Loucy (cell line): ENCODE measurements around the gene CEP57L1.

Experiments used
- H2AFZ ChIP-seq: fragments of 200-600 bp; sonication (generic); 2 replicates; pipeline ENCODE4 v1.6.0; 2016; ENCODE audit warnings: antibody characterized with exemption, mild to moderate bottlenecking, low read length, moderate library complexity
- H3F3A ChIP-seq: fragments of 200-600 bp; 2 replicates; pipeline ENCODE4 v1.6.0; 2016; ENCODE audit warnings: antibody characterized with exemption, low read depth, mild to moderate bottlenecking
- H3K27me3 ChIP-seq: fragments of 200-600 bp; sonication (generic); 2 replicates; pipeline ENCODE4 v1.6.1; 2014; ENCODE audit warnings: low read length, mild to moderate bottlenecking; ENCODE audit not compliant: insufficient read depth, poor library complexity, severe bottlenecking
- H3K36me3 ChIP-seq: fragments of 200-600 bp; sonication (generic); 2 replicates; pipeline ENCODE4 v1.6.1; 2016; ENCODE audit warnings: low read length; ENCODE audit not compliant: insufficient read depth
- H3K4me1 ChIP-seq: fragments of 200-600 bp; sonication (generic); 2 replicates; pipeline ENCODE4 v1.5.1; 2014; ENCODE audit warnings: low read length, mild to moderate bottlenecking; ENCODE audit not compliant: insufficient read depth, poor library complexity, severe bottlenecking
- H3K4me2 ChIP-seq: fragments of 200-600 bp; sonication (generic); 2 replicates; pipeline ENCODE4 v1.6.0; 2014; ENCODE audit warnings: antibody characterized with exemption, low read length, low read depth, mild to moderate bottlenecking; ENCODE audit not compliant: poor library complexity, severe bottlenecking
- H3K4me3 ChIP-seq: fragments of 200-600 bp; sonication (generic); 2 replicates; pipeline ENCODE4 v1.5.1; 2014; ENCODE audit warnings: low read length, mild to moderate bottlenecking, mixed read lengths; ENCODE audit not compliant: poor library complexity, severe bottlenecking
- H3K79me2 ChIP-seq: fragments of 200-600 bp; sonication (generic); 2 replicates; pipeline ENCODE4 v1.6.1; 2014; ENCODE audit warnings: low read length; ENCODE audit not compliant: insufficient read depth
- H3K9ac ChIP-seq: fragments of 200-600 bp; sonication (generic); 2 replicates; pipeline ENCODE4 v1.6.0; 2014; ENCODE audit warnings: mild to moderate bottlenecking, low read depth, low read length, moderate library complexity; ENCODE audit not compliant: poor library complexity, severe bottlenecking
- H3K9me2 ChIP-seq: fragments of 200-600 bp; sonication (generic); replicated peaks from 2 replicates; pipeline ENCODE4 v1.6.1; 2016; ENCODE audit warnings: low read depth, low read length, mixed read lengths
- H3K9me3 ChIP-seq: fragments of 200-600 bp; sonication (generic); 2 replicates; pipeline ENCODE4 v1.6.1; 2014; ENCODE audit warnings: mild to moderate bottlenecking, antibody characterized with exemption, low read length, low read depth; ENCODE audit not compliant: insufficient read depth
- H4K20me1 ChIP-seq: fragments of 200-600 bp; sonication (generic); 2 replicates; pipeline ENCODE4 v1.6.0; 2014; ENCODE audit warnings: antibody characterized with exemption, low read length, mild to moderate bottlenecking; ENCODE audit not compliant: insufficient read depth, poor library complexity, severe bottlenecking
- EZH2phosphoT487 ChIP-seq: fragments of 200-600 bp; IDR thresholded peaks from 2 replicates; pipeline ENCODE4 v1.6.1; 2018; ENCODE audit warnings: antibody characterized with exemption, mild to moderate bottlenecking, moderate library complexity, borderline replicate concordance
- TF ChIP-seq, protein P1 (sequence below): fragments of 200-600 bp; sonication (generic); conservative IDR thresholded peaks from 2 replicates; pipeline ENCODE4 v1.5.1; 2014; ENCODE audit warnings: mild to moderate bottlenecking, antibody characterized with exemption, low read length

CEP57L1 gene

DNA sequence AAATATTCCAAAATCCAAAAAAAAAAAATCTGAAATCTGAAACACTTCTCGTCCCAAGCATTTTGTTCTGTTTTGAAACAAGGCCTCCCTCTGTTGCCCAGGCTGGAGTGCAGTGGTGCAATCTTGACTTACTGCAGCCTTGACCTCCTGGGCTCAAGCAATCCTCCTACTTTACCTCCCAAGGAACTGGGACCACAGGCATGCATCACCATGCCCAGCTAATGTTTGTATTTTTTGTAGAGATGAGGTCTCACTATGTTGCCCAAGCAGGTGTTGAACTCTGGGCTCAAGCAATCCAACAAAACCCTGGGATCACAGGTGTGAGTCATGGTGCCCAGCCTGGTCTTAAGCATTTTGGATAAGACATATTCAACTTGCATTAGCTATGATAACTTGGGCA is 14.3 kb upstream of the CEP57L1 start:
- peak overlapping the region; percentile 9 for H3K4me2 ChIP-seq

DNA sequence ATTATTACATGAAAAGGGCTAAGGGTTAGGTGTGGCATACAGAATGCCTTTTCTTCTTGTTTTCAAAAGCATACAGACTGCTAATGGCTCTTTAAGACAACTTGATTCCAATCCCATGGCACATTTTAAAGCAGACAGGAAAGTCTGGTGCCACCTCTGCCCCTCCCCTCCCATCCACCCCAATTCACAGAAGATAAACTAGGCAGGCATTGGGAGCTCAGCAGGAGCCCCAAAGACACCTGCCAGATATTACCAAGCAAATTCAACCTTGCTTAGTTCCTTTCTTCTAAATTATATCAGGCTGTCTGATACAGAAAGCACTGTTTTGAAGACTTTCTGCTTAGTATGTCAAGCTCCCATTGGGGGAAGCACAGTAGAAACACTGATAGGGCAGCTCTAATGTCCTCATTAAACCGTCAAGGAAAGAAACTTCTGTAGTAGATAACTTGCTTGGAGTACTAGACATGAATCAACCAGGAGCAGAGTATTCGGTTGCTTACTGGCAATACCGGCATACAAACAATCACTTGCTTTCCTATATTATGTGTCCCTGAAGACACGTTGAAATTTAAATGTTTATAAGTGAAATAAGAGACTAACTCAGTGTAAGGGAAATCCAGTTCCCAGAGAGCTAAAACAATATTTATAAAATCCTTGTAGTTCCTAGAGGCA is 13.7 kb upstream of the CEP57L1 start:
- H3K4me1 ChIP-seq: peaks cover 49% of the 10 kb centered on the region
- H2AFZ ChIP-seq: no peak overlapping the region
- H3K9me3 ChIP-seq: no peaks in the 10 kb centered on the region
- H3K9me2 ChIP-seq: no peaks in the 10 kb centered on the region
- H3K9ac ChIP-seq: no peak overlapping the region
- no peaks in the 10 kb centered on the region for H3K36me3 ChIP-seq
- no peaks in the 10 kb centered on the region for H3F3A ChIP-seq
- no peak overlapping the region for H3K4me3 ChIP-seq
- no peaks in the 10 kb centered on the region for H4K20me1 ChIP-seq
- no peak for TF ChIP-seq EZH2phosphoT487
- TF ChIP-seq, protein P1, sequence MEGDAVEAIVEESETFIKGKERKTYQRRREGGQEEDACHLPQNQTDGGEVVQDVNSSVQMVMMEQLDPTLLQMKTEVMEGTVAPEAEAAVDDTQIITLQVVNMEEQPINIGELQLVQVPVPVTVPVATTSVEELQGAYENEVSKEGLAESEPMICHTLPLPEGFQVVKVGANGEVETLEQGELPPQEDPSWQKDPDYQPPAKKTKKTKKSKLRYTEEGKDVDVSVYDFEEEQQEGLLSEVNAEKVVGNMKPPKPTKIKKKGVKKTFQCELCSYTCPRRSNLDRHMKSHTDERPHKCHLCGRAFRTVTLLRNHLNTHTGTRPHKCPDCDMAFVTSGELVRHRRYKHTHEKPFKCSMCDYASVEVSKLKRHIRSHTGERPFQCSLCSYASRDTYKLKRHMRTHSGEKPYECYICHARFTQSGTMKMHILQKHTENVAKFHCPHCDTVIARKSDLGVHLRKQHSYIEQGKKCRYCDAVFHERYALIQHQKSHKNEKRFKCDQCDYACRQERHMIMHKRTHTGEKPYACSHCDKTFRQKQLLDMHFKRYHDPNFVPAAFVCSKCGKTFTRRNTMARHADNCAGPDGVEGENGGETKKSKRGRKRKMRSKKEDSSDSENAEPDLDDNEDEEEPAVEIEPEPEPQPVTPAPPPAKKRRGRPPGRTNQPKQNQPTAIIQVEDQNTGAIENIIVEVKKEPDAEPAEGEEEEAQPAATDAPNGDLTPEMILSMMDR: no peak
- peak overlapping the region; percentile 9 for H3K4me2 ChIP-seq
- peaks cover 16% of the 10 kb centered on the region; the same call in 1 of the 2 replicates for H3K79me2 ChIP-seq
- H3K27me3 ChIP-seq: no peaks in the 10 kb centered on the region

More for the DNA sequence above, 14.3 kb upstream of the CEP57L1 start:
- Histone ChIP-seq H3K4me3 (no peak overlapping the region), H3K9me3 (no peaks in the 10 kb centered on the region), H3K9ac (no peak overlapping the region), H3F3A (no peaks in the 10 kb centered on the region), H2AFZ (no peak overlapping the region), H3K27me3 (no peaks in the 10 kb centered on the region), H3K79me2 (peaks cover 16% of the 10 kb centered on the region; the same call in 1 of the 2 replicates), H3K4me1 (peaks cover 55% of the 10 kb centered on the region), H3K36me3 (no peaks in the 10 kb centered on the region), H4K20me1 (no peaks in the 10 kb centered on the region), H3K9me2 (no peaks in the 10 kb centered on the region)
- no peak for TF ChIP-seq EZH2phosphoT487
- TF ChIP-seq, protein P1: no peak

GRCh38 chr6:109082188-109082577 is 13.1 kb upstream of the CEP57L1 start:
- Histone ChIP-seq H3K79me2 (peaks cover 16% of the 10 kb centered on the region; the same call in 1 of the 2 replicates), H3K9ac (no peak overlapping the region), H3F3A (no peaks in the 10 kb centered on the region), H3K27me3 (no peaks in the 10 kb centered on the region), H3K9me3 (no peaks in the 10 kb centered on the region), H4K20me1 (no peaks in the 10 kb centered on the region), H3K4me2 (peak overlapping the region; percentile 9), H3K9me2 (no peaks in the 10 kb centered on the region), H2AFZ (no peak overlapping the region), H3K4me1 (peaks cover 46% of the 10 kb centered on the region), H3K36me3 (no peaks in the 10 kb centered on the region), H3K4me3 (no peak overlapping the region)
- no peak for TF ChIP-seq EZH2phosphoT487
- TF ChIP-seq, protein P1: peak; percentile 41
